Esophagus muscularis mucosa (tissue), 4 donors: ENCODE data around the gene DNHD1. TPM values are rescaled to one million over a fixed set of nuclear protein-coding genes. Genes with fewer than 3 reads are reported as not detected.
"Not testable (repeated sequence)": the region's sequence is repeated elsewhere in the genome, so short reads cannot be mapped to it uniquely, and the experiment has no call there.

Experiments
- DNase-seq: peaks from one replicate; pipeline ENCODE4 v3.0.0-alpha.2; 2017; ENCODE audit errors: extremely low spot score
- H3K27ac ChIP-seq, 4 donors: fragments of 200-600 bp; sonication (generic); replicated peaks in 1 of 4; 1 replicate in 3 of 4; 2 replicates in 1 of 4; pipeline ENCODE4 v1.5.1; 2016 to 2019; ENCODE audit warnings: mild to moderate bottlenecking in 1 of 4
- H3K27me3 ChIP-seq, 4 donors: fragments of 200-600 bp; sonication (generic); one replicate each; pipeline versions ENCODE4 v1.5.1 to v1.6.0; 2016 to 2019
- H3K36me3 ChIP-seq, 4 donors: fragments of 200-600 bp; sonication (generic); one replicate each; pipeline ENCODE4 v1.5.1; 2016 to 2019
- H3K4me1 ChIP-seq, 4 donors: fragments of 200-600 bp; sonication (generic); one replicate each; pipeline ENCODE4 v1.5.1; 2016 to 2019
- H3K4me3 ChIP-seq, 4 donors: fragments of 200-600 bp; sonication (generic); 1 replicate in 2 of 4; 2 replicates in 2 of 4; pipeline ENCODE4 v1.5.1; 2016 to 2019; ENCODE audit warnings: mild to moderate bottlenecking in 4 of 4, moderate library complexity in 1 of 4
- H3K9me3 ChIP-seq, 4 donors: fragments of 200-600 bp; sonication (generic); 1 replicate in 3 of 4; 2 replicates in 1 of 4; pipeline ENCODE4 v1.5.1; 2016 to 2019
- EP300 ChIP-seq: sonication (generic); formaldehyde crosslinking; IDR thresholded peaks from one replicate; pipeline ENCODE4 v1.6.1; 2017; ENCODE audit warnings: antibody characterized with exemption
- POLR2A ChIP-seq: fragments of 450-650 bp; IDR thresholded peaks from one replicate; pipeline ENCODE4 v1.6.1; 2017; ENCODE audit warnings: antibody characterized with exemption, moderate library complexity, mild to moderate bottlenecking, low read depth
- POLR2AphosphoS5 ChIP-seq, 2 donors: sonication (generic); formaldehyde crosslinking; IDR thresholded peaks; one replicate each; pipeline ENCODE4 v1.6.1; 2017; ENCODE audit warnings: antibody characterized with exemption in 2 of 2
- WGBS: methylation state at CpG from one replicate; pipeline ENCODE4 v1.1.5; 2018; 5-methylcytosine and 5-hydroxymethylcytosine counted together
- intact Hi-C: fragments of 100-400 bp; cut with DNase I; formaldehyde crosslinking; loops from one replicate; pipeline ENCODE4 v1.15.1; 2023
- total RNA-seq, 4 donors: library from RNA; depleted of rRNA; stranded (reverse); fragments of >200 nt; gene quantifications; one replicate each; pipeline versions ENCODE4 v1.1.0 to v1.2.1, GENCODE V29; 2016
- TF ChIP-seq, protein P1 (sequence below), 3 experiments: fragments of 200-600 bp in 2 of 3; fragments of 450-650 bp in 1 of 3; sonication (generic) in 2 of 3; IDR thresholded peaks; one replicate each; pipeline ENCODE4 v1.5.1; 2017 to 2019; ENCODE audit warnings: antibody characterized with exemption in 3 of 3, mild to moderate bottlenecking in 2 of 3, moderate library complexity in 1 of 3

DNHD1 gene
- total RNA-seq, 4 donors from 2014 or later, result 6.1 to 14.5 (median 7.0) TPM

DNA sequence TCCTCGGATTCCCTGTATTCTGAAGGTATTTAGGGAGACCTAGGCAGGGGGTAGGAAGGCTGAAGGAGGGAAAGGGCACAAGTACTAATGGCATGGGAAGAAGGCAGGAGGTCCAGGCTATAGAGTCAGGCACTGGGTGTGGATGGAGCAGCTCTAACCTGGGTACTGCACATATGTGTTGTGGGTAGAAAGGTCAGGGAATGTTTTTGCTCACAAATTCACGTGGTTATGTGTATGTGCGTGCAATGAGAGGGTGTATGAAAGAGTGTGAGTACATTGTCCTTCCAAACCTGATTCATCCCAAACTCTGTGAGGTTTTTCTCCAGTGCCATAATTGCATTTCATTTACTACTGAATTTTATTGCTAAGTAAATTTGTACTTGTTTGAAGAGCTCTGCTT, 23.2 kb downstream of the DNHD1 start:
- 82% methylated on average over 3 of the region's 3 CpGs for WGBS
- Histone ChIP-seq H3K4me1 (peaks cover 0 to 14% (median 7%) of the 10 kb centered on the region in 4 donors), H3K27me3 (no peaks in the 10 kb centered on the region), H3K36me3 (peaks cover 7 to 35% (median 13%) of the 10 kb centered on the region in 4 donors), H3K27ac (no peak overlapping the region), H3K9me3 (no peaks in the 10 kb centered on the region), H3K4me3 (no peak overlapping the region)
- intact Hi-C loops, result no loop called here
- TF ChIP-seq, protein P1, sequence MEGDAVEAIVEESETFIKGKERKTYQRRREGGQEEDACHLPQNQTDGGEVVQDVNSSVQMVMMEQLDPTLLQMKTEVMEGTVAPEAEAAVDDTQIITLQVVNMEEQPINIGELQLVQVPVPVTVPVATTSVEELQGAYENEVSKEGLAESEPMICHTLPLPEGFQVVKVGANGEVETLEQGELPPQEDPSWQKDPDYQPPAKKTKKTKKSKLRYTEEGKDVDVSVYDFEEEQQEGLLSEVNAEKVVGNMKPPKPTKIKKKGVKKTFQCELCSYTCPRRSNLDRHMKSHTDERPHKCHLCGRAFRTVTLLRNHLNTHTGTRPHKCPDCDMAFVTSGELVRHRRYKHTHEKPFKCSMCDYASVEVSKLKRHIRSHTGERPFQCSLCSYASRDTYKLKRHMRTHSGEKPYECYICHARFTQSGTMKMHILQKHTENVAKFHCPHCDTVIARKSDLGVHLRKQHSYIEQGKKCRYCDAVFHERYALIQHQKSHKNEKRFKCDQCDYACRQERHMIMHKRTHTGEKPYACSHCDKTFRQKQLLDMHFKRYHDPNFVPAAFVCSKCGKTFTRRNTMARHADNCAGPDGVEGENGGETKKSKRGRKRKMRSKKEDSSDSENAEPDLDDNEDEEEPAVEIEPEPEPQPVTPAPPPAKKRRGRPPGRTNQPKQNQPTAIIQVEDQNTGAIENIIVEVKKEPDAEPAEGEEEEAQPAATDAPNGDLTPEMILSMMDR (IDR thresholded peaks at IDR 0.05), result no peak
- TF ChIP-seq EP300, result no peak
- TF ChIP-seq POLR2A, result no peak
- no peak for TF ChIP-seq POLR2AphosphoS5 (IDR thresholded peaks at IDR 0.05)
- DNase-seq, result no peak

DNA sequence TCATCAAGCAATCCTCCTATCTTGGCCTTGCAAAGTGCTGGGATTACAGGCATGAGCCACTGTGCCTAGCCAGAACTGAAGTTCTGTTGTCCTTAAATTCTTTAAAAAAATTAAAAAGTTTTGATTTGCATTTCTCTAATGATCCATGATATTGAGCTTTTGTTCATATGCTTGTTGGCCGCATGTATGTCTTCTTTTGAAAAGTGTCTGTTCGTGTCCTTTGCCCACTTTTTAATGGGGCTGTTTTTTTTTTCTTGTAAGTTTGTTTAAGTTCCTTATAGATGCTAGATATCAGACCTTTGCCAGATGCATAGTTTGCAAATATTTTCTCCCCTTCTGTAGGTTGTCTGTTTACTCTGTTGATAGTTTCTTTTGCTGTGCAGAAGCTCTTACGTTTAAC, 24.9 kb downstream of the DNHD1 start:
- intact Hi-C loops, H3K4me1 ChIP-seq, H3K27me3 ChIP-seq, H3K27ac ChIP-seq, H3K4me3 ChIP-seq, H3K9me3 ChIP-seq, DNase-seq: not testable (repeated sequence)
- peaks cover 7 to 31% (median 13%) of the 10 kb centered on the region in 4 donors for H3K36me3 ChIP-seq
- 96% methylated on average over 3 of the region's 3 CpGs for WGBS

DNA sequence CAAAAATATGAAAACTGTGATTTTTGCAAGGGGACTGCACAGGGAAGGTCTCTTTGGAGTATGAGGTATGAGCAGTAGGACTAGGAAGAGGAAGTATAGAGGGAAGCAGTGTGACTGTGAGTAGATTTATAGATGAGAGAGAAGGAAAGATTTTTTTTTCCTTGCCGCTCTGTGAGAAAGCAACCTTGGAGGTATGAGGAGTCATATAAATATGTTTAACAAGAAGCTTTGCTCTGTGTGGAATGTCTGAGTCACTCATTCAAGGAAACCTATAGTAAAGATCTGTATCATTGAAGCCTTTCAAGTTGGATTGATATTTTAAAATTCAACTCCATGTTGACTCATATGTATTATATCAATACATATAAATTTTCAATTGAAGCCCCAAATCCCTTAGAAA, 26.2 kb downstream of the DNHD1 start:
- no peak for DNase-seq
- intact Hi-C loops, result no loop called here
- 94% methylated on average over 1 of the region's 1 CpG for WGBS
- no peak overlapping the region for H3K27ac ChIP-seq
- peaks cover 7 to 30% (median 13%) of the 10 kb centered on the region in 4 donors for H3K36me3 ChIP-seq
- no peaks in the 10 kb centered on the region for H3K9me3 ChIP-seq
- no peaks in the 10 kb centered on the region for H3K27me3 ChIP-seq
- no peaks in the 10 kb centered on the region for H3K4me1 ChIP-seq
- no peak overlapping the region for H3K4me3 ChIP-seq
- TF ChIP-seq EP300 (no peak), POLR2A (no peak), POLR2AphosphoS5 (IDR thresholded peaks at IDR 0.05) (no peak)
- TF ChIP-seq, protein P1 (IDR thresholded peaks at IDR 0.05), result no peak

DNA sequence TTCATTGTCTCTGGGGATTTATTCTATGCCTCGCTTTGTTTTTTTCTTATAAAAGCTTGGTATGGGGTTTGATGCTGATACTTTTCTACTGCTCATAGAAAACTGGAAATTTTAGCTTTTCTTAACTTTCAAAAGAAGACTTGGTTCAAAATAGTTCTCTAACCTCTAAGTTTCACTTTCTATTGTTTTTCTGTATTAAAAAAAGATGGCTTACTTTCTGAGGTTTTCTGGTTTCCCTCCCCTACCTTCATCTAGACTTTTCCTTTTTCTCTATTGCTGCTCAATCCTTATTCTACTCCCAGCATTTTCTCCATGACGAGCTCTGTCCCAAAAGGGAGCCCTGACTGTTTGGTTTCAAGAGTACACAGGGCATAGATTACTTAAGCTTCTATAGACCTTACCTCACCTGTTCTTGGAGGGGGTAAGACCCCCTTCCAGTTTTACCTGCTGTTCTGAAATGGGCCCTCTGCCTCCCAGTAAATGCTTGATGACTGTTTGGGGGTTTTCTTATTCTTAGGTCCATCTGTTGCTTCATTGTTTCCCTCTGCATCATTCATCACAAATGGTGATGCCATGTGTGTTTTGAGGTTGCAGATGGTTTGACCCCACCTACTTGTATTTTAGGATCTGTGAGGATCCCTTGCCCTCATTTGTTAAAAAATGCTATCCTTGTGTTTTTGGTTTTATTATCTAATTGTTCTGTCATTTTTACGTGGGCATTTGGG, 29.5 kb downstream of the DNHD1 start:
- Histone ChIP-seq H3K9me3 (no peaks in the 10 kb centered on the region), H3K36me3 (peaks cover 0 to 29% (median 16%) of the 10 kb centered on the region in 4 donors), H3K27me3 (no peaks in the 10 kb centered on the region), H3K4me3 (no peak overlapping the region), H3K27ac (no peak overlapping the region), H3K4me1 (no peaks in the 10 kb centered on the region)
- intact Hi-C loops, result no loop called here
- TF ChIP-seq, protein P1 (IDR thresholded peaks at IDR 0.05), result no peak
- TF ChIP-seq EP300 (no peak), POLR2AphosphoS5 (IDR thresholded peaks at IDR 0.05) (no peak), POLR2A (no peak)
- 92% methylated on average over 3 of the region's 3 CpGs for WGBS
- DNase-seq, result no peak

DNA sequence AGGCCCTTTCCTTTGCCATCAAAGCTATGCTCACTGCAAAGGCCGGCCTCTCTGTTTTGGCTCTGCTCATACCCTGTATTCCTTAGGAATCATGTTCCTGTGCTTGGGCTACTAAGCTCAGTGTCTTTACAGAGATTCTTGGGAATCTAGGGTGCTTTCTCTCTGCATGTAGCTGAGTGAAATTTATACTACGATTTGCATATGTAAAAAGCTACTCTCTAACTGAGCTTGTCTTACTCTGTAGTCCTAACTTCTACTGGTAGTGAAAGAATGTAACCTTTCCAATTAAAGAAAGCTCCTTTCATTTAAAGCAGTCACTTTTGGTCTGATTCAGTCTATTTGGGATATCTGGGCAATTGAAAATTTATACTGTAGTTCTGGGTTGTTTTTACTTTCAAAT, 32.2 kb downstream of the DNHD1 start:
- H3K36me3 ChIP-seq, result peaks cover 4 to 42% (median 31%) of the 10 kb centered on the region in 4 donors
- intact Hi-C loops, result no loop called here
- TF ChIP-seq, protein P1 (IDR thresholded peaks at IDR 0.05), result no peak
- no peak for TF ChIP-seq EP300
- TF ChIP-seq POLR2AphosphoS5 (IDR thresholded peaks at IDR 0.05), result no peak
- TF ChIP-seq POLR2A, result no peak
- no peak overlapping the region for H3K27ac ChIP-seq
- H3K9me3 ChIP-seq, result no peaks in the 10 kb centered on the region
- no peaks in the 10 kb centered on the region for H3K4me1 ChIP-seq
- DNase-seq, result no peak
- H3K27me3 ChIP-seq, result no peaks in the 10 kb centered on the region
- H3K4me3 ChIP-seq, result no peak overlapping the region
- WGBS, result 100% methylated on average over 2 of the region's 2 CpGs
